Osteoblast (primary cell): ENCODE measurements around the gene TPTE2. TPM values are rescaled to one million over a fixed set of nuclear protein-coding genes. Genes with fewer than 3 reads are reported as not detected.
A peak's percentile ranks its signal among the peaks of the same experiment; 100 is the strongest.

ENCODE experiments used
- DNase-seq: peaks from one replicate; pipeline ENCODE4 v3.0.0; 2011; ENCODE audit warnings: low spot score, mixed read lengths; ENCODE audit not compliant: insufficient read length; ENCODE audit errors: missing footprints
- H2AFZ ChIP-seq: 2 replicates; pipeline ENCODE4 v1.6.0; 2011; ENCODE audit warnings: mild to moderate bottlenecking, low read length
- H3K27ac ChIP-seq: 2 replicates; pipeline ENCODE4 v1.5.1; 2011; ENCODE audit warnings: mild to moderate bottlenecking, low read depth, low read length, moderate library complexity
- H3K27me3 ChIP-seq: 2 replicates; pipeline ENCODE4 v1.6.0; 2012; ENCODE audit warnings: mild to moderate bottlenecking, control low read depth, inconsistent platforms, low read length, moderate library complexity; ENCODE audit not compliant: insufficient read depth
- H3K36me3 ChIP-seq: 2 replicates; pipeline ENCODE4 v1.5.1; 2011; ENCODE audit warnings: mild to moderate bottlenecking, low read length, control low read depth, moderate library complexity; ENCODE audit not compliant: insufficient read depth
- H3K4me1 ChIP-seq: 2 replicates; pipeline ENCODE4 v1.5.1; 2011; ENCODE audit warnings: mild to moderate bottlenecking, low read length, control low read depth, moderate library complexity; ENCODE audit not compliant: insufficient read depth
- H3K4me2 ChIP-seq: 2 replicates; pipeline ENCODE4 v1.6.0; 2011; ENCODE audit warnings: mild to moderate bottlenecking, low read length; ENCODE audit not compliant: insufficient read depth
- H3K4me3 ChIP-seq: fragments of 200-600 bp; sonication (generic); 3 replicates; pipeline ENCODE4 v1.5.1; 2012; ENCODE audit warnings: mild to moderate bottlenecking, low read length, inconsistent platforms; ENCODE audit not compliant: insufficient read depth
- H3K79me2 ChIP-seq: 2 replicates; pipeline ENCODE4 v1.6.0; 2012; ENCODE audit warnings: mild to moderate bottlenecking, low read length, control low read depth, inconsistent platforms; ENCODE audit not compliant: insufficient read depth
- H3K9me3 ChIP-seq: 2 replicates; pipeline ENCODE4 v1.5.1; 2011; ENCODE audit warnings: low read depth, low read length, control low read depth
- H4K20me1 ChIP-seq: 2 replicates; pipeline ENCODE4 v1.6.0; 2012; ENCODE audit warnings: mild to moderate bottlenecking, low read length, control low read depth; ENCODE audit not compliant: insufficient read depth
- CTCF ChIP-seq: IDR thresholded peaks from 2 replicates; pipeline ENCODE4 v1.5.1; 2011; ENCODE audit warnings: mild to moderate bottlenecking, low read depth, low read length, moderate library complexity; ENCODE audit errors: extremely low read depth
- total RNA-seq: library from RNA; depleted of rRNA; stranded (reverse); fragments of >200 nt; gene quantifications from 2 replicates; pipeline ENCODE4 v1.2.3, GENCODE V29; 2012

TPTE2 gene
- total RNA-seq, 1 donor, result not detected

- Histone ChIP-seq H2AFZ (no peak overlapping the region), H3K36me3 (no peaks in the 10 kb centered on the region), H3K79me2 (no peaks in the 10 kb centered on the region), H3K4me3 (no peak overlapping the region), H4K20me1 (no peaks in the 10 kb centered on the region), H3K9me3 (no peaks in the 10 kb centered on the region), H3K4me1 (peaks cover 5% of the 10 kb centered on the region), H3K27me3 (no peaks in the 10 kb centered on the region), H3K27ac (no peak overlapping the region), H3K4me2 (peak overlapping the region; percentile 41)
- no peak for DNase-seq
- no peak for TF ChIP-seq CTCF
Measured at GRCh38 chr13:19596960-19597361, 35.6 kb upstream of the TPTE2 start.

- DNase-seq, result no peak
- Histone ChIP-seq H3K79me2 (no peaks in the 10 kb centered on the region), H3K4me1 (peaks cover 5% of the 10 kb centered on the region), H3K27ac (no peak overlapping the region), H3K4me2 (no peak overlapping the region), H3K36me3 (no peaks in the 10 kb centered on the region), H2AFZ (no peak overlapping the region), H3K4me3 (no peak overlapping the region), H4K20me1 (no peaks in the 10 kb centered on the region), H3K27me3 (no peaks in the 10 kb centered on the region), H3K9me3 (no peaks in the 10 kb centered on the region)
- no peak for TF ChIP-seq CTCF
Measured at GRCh38 chr13:19596086-19596485, 34.8 kb upstream of the TPTE2 start.

- H4K20me1 ChIP-seq, result no peaks in the 10 kb centered on the region
- H3K4me3 ChIP-seq, result no peak overlapping the region
- no peaks in the 10 kb centered on the region for H3K27me3 ChIP-seq
- H3K36me3 ChIP-seq, result no peaks in the 10 kb centered on the region
- H3K27ac ChIP-seq, result no peak overlapping the region
- H3K9me3 ChIP-seq, result no peaks in the 10 kb centered on the region
- TF ChIP-seq CTCF, result no peak
- no peak overlapping the region for H3K4me2 ChIP-seq
- no peaks in the 10 kb centered on the region for H3K79me2 ChIP-seq
- H3K4me1 ChIP-seq, result peaks cover 5% of the 10 kb centered on the region
- DNase-seq, result no peak
- H2AFZ ChIP-seq, result no peak overlapping the region
Measured at GRCh38 chr13:19592657-19593180, 31.4 kb upstream of the TPTE2 start.

- H2AFZ ChIP-seq, result no peak overlapping the region
- H4K20me1 ChIP-seq, result no peaks in the 10 kb centered on the region
- TF ChIP-seq CTCF, result no peak
- no peak overlapping the region for H3K4me3 ChIP-seq
- no peak overlapping the region for H3K4me2 ChIP-seq
- H3K27me3 ChIP-seq, result no peaks in the 10 kb centered on the region
- DNase-seq, result no peak
- H3K4me1 ChIP-seq, result no peaks in the 10 kb centered on the region
- H3K36me3 ChIP-seq, result no peaks in the 10 kb centered on the region
- H3K9me3 ChIP-seq, result no peaks in the 10 kb centered on the region
- H3K79me2 ChIP-seq, result no peaks in the 10 kb centered on the region
- H3K27ac ChIP-seq, result no peak overlapping the region
Measured at GRCh38 chr13:19591864-19592263, 30.5 kb upstream of the TPTE2 start.
